Measurements from ENCODE around the gene SERPINE2. TPM values are rescaled to one million over a fixed set of nuclear protein-coding genes. Genes with fewer than 3 reads are reported as not detected.

Gene SERPINE2
- total and polyA plus RNA-seq, 2 experiments from 2014 or later, result 18.3 to 44.3 TPM

DNA sequence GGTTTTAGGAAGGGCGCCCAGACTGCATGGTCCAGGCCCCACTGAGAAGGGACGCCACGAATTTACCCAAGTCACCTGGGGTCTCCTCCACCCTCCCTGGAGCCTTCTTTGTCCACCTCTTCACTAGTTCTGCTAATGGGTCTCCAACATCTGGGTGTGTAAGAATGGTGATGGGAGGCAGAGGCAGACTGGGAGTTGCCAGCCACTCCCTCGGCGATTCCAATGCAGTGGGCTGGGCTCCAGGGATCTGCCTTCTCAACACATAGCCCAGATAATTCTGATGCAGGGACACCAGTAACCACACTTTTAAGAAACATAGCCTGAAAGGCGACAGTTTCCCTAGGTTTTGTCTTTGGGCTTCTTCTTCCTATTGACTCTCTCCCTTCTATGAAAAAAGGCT is 42.7 kb downstream of the SERPINE2 start:
- DNase-seq (ENCODE audit: low read depth in 1 of 2, low spot score in 1 of 2), result no peak
- H3K27ac ChIP-seq, result no peak overlapping the region
- no peak for TF ChIP-seq CTCF (IDR thresholded peaks at IDR 0.05; ENCODE audit: low read depth, low read length)
- no peaks in the 10 kb centered on the region for H3K27me3 ChIP-seq
- no peaks in the 10 kb centered on the region for H3K4me1 ChIP-seq (ENCODE audit: low read depth)
- H3K36me3 ChIP-seq, result no peaks in the 10 kb centered on the region
- H3K9me3 ChIP-seq (ENCODE audit: low read depth), result no peaks in the 10 kb centered on the region
- no peak overlapping the region for H3K4me3 ChIP-seq

DNA sequence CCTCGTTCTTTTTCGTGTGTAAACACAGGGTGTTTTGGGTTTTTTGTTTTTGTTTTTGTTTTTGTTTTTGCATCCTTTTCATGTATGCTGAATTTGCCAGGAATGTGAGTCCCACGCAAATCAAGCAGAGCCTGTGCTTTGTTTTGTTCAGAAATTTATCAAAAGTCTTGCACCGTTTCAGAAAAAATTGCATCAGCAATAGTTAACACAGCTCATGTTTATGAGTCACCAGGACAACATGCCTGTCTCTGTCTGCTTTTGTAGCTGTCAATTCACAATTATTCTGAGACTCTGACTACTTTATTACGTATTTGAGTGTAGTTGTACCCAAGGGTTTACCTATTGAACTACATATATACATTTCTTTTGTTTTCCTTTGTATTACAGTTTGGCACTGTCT is 43.5 kb downstream of the SERPINE2 start:
- Histone ChIP-seq H3K4me3 (no peak overlapping the region), H3K27ac (no peak overlapping the region), H3K36me3 (no peaks in the 10 kb centered on the region), H3K27me3 (no peaks in the 10 kb centered on the region), H3K4me1 (ENCODE audit: low read depth) (no peaks in the 10 kb centered on the region), H3K9me3 (ENCODE audit: low read depth) (no peaks in the 10 kb centered on the region)
- peak in 1 of 2 donors; percentile 62 for DNase-seq (ENCODE audit: low read depth in 1 of 2, low spot score in 1 of 2)
- TF ChIP-seq CTCF (IDR thresholded peaks at IDR 0.05; ENCODE audit: low read depth, low read length), result no peak

GRCh38 chr2:223994562-223995162 is 44.4 kb downstream of the SERPINE2 start:
- H3K4me3 ChIP-seq, result no peak overlapping the region
- H3K27me3 ChIP-seq, result no peaks in the 10 kb centered on the region
- no peaks in the 10 kb centered on the region for H3K4me1 ChIP-seq (ENCODE audit: low read depth)
- H3K9me3 ChIP-seq (ENCODE audit: low read depth), result no peaks in the 10 kb centered on the region
- no peak overlapping the region for H3K27ac ChIP-seq
- DNase-seq (ENCODE audit: low read depth in 1 of 2, low spot score in 1 of 2), result no peak
- no peaks in the 10 kb centered on the region for H3K36me3 ChIP-seq
- no peak for TF ChIP-seq CTCF (IDR thresholded peaks at IDR 0.05; ENCODE audit: low read depth, low read length)

- peak; percentile 78 to 89 for DNase-seq (ENCODE audit: low read depth in 1 of 2, low spot score in 1 of 2)
- H3K9me3 ChIP-seq (ENCODE audit: low read depth), result no peaks in the 10 kb centered on the region
- no peaks in the 10 kb centered on the region for H3K4me1 ChIP-seq (ENCODE audit: low read depth)
- no peak overlapping the region for H3K27ac ChIP-seq
- no peaks in the 10 kb centered on the region for H3K27me3 ChIP-seq
- no peaks in the 10 kb centered on the region for H3K36me3 ChIP-seq
- TF ChIP-seq CTCF (IDR thresholded peaks at IDR 0.05; ENCODE audit: low read depth, low read length), result peak; percentile 81
- H3K4me3 ChIP-seq, result no peak overlapping the region
These were observed 45.4 kb downstream of the SERPINE2 start for GRCh38 chr2:223993634-223994232.

GRCh38 chr2:223991611-223992010 is 47.5 kb downstream of the SERPINE2 start:
- H3K4me3 ChIP-seq, result no peak overlapping the region
- no peak for DNase-seq (ENCODE audit: low read depth in 1 of 2, low spot score in 1 of 2)
- H3K27ac ChIP-seq, result no peak overlapping the region
- TF ChIP-seq CTCF (IDR thresholded peaks at IDR 0.05; ENCODE audit: low read depth, low read length), result no peak
- no peaks in the 10 kb centered on the region for H3K4me1 ChIP-seq (ENCODE audit: low read depth)
- H3K36me3 ChIP-seq, result no peaks in the 10 kb centered on the region
- H3K9me3 ChIP-seq (ENCODE audit: low read depth), result no peaks in the 10 kb centered on the region
- no peaks in the 10 kb centered on the region for H3K27me3 ChIP-seq
